GM21786 (cell line): ENCODE results near the gene PCK1.

Source experiments
- ATAC-seq: cut with Tn5 transposase; IDR thresholded peaks from one replicate; pipeline ENCODE4 v1.9.1; 2021; ENCODE audit not compliant: unreplicated experiment

The PCK1 gene

DNA sequence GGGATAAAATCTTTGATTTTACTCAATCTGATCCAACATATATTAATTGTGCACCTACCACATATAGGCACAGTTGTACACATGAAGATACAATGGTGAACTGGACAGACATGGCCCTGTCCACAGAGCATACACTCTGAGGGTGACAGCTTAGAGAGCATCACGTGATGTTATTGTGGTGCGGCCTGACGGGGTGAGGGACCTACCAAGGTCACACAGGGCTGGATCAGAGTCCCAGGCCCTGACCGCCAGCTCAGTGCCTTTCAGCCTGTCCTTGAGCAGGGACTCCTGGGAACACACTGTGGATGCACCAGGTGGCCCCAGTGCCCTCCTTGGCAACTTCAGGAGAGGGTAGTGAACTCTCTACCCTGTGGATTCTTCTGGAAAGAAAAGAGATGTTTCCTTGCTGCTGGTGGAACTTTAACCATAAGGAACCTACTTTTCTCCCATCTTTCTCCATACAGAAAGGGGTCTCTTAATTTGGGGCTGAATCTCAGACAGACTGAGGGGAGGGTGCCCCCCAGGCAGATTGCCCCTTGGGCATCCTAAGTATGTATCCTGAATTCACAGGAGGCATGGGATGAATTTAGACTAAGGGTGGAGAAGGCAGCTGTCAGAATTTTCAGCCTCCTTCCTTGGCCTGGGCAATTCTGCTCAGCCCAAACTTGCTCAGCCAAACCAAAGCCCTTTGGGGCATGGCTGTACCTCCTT, 26.5 kb downstream of the PCK1 start:
- no peak for ATAC-seq

DNA sequence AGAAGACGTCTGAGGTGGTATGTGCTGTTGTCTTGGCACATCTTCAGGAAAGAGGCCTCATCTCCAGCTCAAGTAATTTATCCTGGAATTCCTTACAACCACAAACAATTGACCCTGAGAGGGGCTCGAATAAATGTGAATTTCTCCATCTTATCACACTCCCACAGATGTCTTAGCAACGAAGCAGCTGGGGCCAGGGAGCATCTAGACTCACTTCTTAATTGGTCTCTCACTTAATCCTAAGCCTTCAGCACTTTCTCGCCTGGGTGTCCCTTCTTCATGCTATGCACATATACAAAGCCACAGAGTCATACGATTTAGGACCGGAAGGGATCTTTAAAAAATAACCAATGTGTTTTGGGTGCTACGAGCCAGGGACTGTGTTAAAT, 27.1 kb downstream of the PCK1 start:
- no peak for ATAC-seq

DNA sequence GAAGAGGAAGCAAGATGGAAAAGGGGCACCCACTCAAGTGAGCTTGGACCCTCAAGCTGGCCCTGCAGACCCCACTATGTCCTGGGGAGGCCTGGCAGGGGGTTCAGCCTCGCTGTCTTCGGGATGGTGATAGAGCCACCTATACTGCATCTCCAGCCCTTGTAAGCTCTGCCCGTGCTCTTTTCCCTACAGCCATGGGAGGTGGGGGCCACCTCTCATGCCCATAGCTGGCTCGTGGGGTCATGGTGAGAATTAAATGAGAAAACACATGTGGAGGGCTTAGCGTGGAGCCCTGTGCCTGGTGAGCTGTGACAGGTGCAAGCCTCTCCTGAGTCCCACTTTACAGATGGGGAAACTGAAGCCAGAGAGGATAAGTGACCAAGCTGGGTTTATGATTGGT, 27.7 kb downstream of the PCK1 start:
- no peak for ATAC-seq

DNA sequence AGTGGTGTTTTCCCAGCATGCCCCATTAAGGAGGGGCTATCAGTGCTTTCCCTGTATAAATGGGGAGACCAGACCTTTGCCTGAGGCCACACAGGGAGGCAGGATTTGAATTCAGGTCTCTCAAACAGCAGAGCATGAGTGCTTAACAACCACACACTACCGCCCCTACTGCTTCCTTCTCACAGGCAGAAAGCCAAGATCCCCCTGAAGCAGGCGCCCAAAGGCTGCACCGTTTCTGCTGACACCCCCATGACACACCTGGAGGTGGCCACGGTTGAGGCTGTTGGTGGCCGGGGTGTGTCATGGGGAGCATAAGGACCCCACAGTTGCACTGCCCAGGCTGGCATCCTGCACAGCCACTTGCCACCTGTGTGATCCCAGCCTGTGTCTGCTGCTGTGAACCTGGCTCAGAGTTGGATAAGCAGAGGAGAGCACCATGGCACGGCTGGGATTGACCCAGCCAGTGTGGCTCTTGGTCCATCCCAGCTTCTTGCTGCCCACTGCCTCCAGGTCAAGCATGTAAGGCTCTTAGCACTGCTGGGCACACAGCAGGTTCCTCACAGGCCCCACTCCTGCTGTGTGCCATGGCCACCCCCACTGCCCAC, 28.3 kb downstream of the PCK1 start:
- ATAC-seq: no peak

DNA sequence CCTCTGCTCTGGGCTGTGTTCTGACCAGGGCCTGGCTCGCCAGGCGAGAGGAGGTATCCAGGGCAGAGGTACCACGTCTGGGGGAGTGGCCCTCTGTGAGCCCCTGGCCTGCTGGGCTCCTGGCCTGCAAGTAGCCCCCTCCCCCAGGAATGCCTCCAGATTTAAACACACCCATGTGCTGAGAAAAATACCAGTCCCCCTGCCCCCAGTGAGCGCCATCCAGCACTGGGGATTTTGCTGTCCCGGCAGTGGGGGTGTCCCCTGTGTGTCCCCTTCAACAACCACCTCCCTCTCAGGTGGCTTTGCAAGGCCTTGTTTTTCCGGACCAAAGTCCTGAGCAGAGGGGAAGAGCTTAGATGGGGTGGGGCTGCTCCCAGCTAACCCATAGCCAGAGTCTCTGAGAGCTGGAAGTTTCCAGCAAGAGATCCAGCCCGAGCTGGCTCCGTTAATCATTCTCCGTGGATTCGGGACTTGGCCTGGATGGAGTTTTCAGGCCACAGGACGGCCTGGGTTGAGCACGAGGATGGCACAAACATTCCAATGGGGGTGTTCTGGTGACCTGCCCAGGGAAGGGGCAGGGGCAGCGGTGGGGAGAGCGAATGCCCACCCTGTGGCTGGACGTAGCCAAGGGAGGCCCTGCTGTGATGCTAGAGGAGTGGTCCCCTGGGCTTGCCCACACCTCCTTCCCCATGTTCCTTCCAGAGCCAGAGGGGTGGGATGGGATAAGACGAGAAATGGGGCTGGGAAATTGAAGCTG, 29.0 kb downstream of the PCK1 start:
- ATAC-seq: no peak

DNA sequence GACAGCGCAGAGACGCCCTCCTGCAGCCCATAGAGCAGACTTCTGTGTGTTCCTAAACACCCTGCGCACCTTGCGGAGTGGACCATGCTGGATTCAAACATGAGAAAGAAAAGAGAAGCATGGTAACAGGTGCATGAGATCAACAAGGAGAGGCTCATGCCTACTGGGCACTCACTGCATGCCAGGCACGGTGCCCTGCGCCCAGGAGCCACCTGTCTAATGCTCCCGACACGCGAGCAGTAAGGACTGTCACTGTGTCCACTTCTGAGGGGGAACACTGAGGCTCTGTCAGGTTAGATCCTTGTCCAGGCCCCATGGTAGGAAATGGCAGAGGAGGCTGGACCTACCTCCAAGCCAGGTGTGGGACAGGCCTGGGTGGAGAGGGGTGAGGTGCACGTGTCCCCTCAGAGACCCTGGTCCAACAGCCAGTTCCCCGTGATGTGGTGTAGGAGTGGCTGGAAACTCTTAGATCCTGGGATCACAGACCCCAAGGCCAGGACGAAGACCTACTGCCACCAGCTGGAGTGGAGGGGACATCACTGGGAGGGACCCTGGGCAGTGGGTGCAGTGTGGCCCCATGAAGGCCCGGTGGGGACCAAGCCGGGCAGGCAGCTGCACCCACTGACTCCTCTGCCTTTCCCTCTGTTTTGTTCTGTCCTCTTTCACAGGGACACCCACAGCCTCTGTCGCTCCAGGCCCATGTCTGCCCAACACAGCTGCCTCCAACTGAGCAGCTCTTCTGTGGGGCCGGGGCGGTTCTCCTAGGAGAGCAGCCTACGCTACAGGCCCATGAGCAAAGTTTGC, 29.8 kb downstream of the PCK1 start:
- ATAC-seq: no peak

DNA sequence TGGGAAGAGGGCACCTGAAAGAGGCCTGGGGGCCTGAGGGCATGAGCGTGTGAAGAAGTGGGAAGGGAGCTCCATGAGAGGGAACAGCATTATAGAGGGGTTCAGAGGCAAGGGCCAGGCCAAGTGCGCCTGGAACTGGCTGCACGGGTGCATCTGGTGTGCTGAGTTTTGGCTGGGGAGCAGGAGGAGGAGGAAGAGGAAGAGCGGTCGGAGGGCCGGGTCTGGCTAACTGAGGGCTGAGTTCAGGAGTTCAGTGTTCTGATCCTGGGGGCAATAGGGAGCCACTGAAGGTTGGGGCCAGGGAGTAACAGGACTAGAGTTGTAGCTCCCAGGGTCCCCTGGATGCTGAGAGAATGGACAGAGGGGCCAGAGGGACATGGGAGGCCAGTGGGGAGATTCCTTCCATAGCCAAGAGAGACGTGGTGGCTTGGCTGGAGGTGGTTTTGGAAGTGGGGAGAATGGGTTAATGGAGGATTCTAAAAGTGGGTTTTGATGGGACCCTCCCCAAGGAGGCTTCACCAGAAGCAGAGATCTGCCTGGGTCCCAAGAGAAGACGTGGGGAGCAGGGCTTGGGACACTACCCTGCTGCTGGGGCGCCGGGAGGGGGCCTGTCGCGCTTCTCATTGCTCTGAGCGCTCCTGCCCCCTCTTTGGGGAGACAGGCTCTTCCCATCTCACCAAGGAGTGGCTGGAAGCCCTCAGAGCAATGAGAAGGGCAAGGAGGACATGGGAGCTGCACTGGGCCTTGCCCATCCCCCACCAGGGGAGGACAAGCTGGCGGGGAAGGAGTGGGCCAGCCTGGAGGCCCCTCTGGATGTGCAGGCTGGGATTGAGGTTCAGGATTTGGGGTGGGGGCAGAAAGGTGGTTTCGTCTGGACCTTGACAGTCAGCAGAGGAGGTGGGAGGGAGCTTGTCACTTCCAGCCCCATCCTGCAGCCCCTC, 30.6 kb downstream of the PCK1 start:
- ATAC-seq: no peak

DNA sequence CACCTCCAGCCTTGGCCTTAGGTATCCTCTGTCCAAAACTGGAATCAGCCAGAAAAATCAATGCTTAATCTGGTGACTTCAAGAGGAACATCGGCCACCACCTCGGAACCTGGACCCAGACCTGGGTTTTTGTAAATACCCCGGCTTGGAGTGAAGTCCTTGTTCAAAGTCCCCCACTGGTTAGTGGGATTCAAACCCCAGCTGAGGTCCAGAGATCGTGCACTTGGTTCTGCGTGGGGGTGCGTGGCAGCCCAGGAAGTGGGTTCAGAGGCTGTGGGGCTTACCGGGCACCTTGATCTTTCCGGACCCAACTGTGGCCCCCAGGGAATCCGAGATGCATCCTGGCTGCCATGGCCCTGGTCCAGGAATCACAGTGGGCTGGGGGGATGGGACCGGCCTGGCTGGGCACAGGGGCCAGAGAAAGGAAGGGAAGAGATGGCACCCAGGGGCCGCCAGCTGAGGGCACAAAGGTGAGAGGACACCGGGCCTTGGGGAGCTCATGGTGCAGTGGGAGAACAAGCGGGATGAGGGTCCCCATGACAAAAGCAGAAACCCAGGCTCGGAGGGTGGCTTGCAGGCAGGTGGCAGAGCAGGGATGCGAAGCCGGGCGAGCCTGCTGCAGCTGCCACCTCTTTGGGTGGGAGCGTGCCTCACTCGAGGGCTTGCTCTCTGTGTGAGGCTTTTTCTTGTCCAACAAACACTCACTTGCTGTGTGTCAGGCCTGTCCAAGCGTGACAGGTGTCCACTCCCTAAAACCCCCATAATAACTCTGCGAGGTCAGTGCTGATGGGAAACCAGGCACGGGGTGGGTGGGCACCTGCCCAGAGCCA, 31.6 kb downstream of the PCK1 start:
- ATAC-seq: no peak

DNA sequence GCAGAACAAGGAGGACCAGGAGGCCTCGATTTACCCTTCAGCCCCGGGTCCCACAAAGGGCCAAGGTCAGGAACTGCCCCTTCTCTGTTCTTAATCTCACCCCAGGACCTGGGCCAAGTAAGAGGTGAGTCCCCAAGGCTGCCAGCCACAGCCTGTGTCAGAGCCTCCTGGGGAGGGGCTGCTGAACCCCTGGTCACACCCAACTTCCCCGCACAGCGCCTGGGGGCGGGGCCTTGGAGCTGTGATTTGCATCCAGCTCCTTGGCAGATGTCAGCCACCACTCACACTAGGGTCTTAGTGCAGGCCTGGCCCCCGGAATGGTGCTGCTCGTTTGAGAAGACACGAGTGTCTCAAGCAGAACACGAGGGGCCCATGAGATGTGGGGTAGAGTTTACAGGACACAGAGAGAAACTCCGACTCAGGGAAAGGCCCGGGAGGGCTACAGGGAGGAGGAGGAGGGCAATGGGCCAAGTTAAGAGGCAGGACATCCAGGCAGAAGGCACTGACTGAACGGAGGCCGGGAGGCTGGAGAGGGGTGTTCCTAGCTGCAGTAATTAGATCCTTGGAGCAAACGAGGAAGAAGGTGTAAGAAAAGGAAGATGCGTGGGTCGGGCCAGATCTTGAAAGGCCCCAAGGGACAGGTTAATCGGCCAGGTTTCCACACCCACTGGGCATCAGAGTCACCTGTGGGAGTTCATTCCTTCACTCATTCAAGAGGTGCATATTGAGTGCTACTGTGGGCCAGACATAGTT, 32.4 kb downstream of the PCK1 start:
- ATAC-seq: no peak

DNA sequence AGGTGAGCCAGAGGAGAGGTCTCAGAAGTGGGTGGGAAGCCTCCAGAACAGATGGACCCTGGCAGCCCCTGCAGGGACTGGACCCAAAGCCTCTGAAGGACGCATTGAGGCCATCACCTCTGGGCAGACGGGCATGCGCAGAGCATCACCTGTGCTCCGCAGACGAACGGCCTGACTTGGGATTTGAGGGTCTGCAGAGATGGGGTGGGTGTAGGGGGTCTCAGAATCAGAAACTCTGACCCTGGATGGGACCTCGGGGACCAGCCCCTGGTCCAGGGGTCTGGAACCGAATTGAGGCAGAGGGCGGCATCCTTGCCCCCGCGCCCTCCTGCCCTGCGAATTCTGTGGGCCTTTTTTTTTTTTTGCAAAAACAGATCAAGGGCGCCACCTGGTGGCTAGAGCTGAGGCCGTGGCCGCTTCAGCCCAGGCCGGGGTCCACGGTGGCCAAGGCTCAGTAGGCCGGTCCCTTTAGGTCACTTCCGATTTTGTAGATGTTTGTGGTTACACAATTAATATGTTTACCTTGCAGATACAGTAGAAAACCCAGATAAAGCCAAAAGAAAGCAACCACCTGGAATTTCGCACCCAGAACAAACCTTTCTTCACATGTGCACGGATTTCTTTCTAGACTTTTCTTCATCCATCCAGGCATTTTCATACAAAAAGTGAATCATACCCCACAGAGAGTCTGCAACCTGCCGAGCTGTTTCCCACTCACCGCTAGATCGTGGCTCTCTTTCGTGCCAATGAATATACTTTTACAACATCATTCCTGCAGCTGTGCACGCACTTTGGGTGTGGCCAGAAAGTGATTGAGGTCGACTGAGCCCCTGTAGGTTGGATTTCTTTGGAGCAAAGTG, 33.4 kb downstream of the PCK1 start:
- no peak for ATAC-seq

DNA sequence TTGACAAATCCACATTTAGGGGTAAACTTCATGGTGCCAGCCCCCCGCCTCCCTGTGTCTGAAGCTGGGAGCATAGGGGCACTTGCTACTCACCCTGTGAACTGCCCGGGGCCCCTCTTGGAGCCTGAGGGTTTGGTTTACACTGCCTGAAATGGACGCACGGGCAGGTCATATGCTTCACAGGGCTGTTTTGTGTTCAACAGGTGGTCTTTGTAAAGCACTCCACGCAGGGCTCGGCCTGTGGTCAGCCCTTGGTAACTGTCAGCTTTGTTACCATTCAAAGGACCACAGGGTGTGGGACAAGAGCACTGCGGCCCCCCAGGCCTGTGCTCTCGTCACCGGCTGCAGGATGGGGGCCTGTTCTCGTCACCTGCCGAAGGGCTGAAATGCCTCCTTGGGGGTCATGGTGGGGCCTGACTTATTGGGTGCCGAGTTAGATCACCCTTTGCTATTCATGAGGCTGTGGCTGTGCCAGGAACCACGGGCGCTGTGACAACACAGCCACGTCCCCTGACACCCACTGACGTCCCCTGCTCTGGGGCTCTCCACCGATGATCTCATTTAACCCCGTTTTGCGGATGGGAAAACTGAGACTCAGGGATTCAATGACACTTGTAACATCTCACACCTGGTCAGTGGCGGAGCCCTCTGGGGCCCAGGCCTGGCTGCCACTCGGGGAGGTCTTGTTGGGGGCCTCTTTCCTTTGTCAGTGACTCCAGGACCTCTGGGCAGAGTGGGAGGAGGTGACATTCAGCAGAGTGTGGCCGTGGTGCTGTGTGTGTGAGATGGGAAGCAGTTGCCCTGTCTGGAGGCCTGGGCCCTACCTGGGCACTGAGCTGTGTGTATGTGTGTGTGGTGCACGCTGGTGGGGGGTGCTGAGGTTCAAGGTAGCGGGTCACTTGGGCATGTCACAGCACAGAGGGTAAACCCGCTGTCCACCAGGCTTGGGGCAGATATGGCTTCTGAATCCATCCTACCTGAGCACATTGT, 34.4 kb downstream of the PCK1 start:
- no peak for ATAC-seq

DNA sequence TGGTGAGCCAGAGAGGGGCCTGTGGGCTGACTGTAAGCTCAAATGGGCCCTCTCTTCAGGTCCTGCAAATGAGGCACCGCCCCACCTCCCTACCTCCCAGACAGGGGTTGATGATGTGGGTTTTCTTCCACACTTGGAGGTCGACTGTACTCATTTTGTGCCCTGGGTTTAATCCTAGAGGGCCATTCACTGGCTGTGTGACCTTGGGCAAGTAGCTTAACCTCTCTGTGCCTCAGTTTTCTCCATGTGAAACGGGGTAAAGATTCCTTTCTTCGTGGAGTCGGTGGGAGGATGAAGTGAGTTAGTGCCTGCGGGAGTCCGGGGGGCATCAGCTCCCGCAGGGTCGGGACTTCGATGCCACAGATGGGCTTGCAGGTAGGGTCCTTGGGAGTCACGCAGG, 35.4 kb downstream of the PCK1 start:
- ATAC-seq: no peak

DNA sequence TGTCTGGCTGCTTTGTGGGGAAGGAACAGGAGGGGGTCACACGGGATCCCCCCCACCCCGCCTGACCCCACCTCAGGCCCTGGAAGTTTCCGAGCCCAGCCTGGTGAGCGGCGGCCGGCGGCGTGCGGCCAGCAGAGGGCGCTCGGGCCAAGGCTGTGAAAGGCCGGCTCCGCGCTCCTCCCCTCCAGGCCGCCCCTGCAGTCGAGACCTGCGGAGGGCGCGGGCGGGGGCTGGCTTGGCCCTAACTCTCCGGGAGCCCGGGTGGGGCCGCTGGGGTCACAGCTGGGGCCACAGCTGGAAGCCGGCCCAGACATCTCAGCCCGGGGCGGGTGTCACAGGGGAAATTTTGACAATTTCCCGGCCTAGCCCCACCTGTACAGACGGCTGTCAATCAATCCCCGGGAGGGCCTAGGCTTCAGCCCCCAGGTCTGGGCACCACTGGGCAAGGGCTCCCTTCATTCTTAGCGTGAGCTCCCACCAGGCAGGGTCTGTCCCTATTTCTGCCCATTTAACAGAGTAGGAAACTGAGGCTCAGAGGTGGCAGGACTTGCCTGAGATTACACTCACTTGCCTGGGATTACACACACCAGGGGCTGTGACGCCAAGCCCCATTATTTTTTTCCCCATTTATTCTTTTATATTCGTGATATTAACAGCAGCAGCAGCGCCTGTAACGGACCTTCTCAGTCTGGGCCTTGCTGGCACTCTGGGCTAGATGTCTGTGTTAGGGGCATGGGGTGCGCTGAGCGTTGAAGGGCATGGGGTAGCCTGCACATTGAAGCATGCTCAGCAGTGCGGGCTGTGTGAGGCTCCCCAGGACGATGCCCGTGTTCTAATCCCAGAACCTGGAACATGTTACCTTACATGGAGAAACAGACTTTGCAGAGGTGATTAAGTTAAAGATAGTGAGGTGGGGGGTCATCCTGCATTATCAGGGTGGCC, 36.4 kb downstream of the PCK1 start:
- ATAC-seq: no peak

DNA sequence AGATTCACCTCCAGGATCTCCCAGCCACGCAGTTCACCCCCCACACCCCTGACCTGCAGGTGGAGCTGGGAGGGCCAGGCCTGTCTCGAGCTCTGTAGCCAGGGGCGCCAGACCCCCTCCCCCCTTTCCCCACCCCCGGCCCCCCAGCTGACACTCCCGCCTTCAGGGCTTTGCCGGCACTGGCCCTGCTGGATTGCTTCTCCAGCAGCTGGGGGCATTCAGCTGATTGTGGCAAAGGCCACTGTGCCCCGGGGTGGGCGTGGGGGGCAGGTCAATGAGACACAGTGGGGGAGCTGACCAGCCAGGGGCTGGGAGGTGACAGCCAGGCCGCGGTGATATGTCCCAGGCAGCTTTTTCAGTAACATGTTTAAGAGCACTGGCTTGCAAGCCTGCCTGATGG, 37.1 kb downstream of the PCK1 start:
- ATAC-seq: no peak

DNA sequence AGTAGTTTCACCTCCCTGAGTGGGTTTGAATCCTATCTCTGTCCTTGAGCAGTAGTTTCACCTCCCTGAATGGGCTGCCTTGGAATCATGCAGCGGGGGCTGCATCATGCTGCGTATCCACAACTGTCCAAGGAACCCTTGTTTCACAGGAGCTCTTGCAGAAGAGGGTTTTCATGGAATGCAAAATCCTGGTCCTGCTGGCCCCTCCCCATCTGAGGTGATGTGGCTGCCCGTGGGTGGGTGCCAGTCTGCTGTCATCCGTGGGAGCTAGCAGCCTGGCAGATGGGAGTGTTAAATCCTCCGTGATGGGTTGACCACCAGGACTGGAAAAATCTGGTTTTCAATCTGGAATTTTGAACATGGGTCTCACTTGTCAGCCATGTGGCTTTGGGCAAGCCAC, 37.6 kb downstream of the PCK1 start:
- no peak for ATAC-seq
